GM12878 (cell line): ENCODE results near the gene SOWAHC. TPM values are rescaled to one million over a fixed set of nuclear protein-coding genes. Genes with fewer than 3 reads are reported as not detected.
A peak's percentile ranks its signal among the peaks of the same experiment; 100 is the strongest.

Experiments
- ATAC-seq: fragments of 200-7000 bp; cut with Tn5 transposase; 3 replicates; pipeline ENCODE4 v1.9.1; 2020; ENCODE audit warnings: mild to moderate bottlenecking, moderate library complexity
- Bru-seq: library from RNA; stranded (reverse); fragments of 400-500 nt; gene quantifications from one replicate; lab custom pipeline; 2021; lab: Mats Ljungman, UMichigan
- BruChase-seq, 2 experiments: library from RNA; stranded (reverse); fragments of 400-500 nt; gene quantifications; one replicate each; lab custom pipeline; 2021; lab: Mats Ljungman, UMichigan
- BruUV-seq: library from RNA; stranded (reverse); fragments of 400-500 nt; replicated peaks from 2 replicates; lab custom pipeline; 2021; lab: Mats Ljungman, UMichigan
- CTCF ChIA-PET: fragments of 300-600 bp; sonication (Branson Sonifier 250); formaldehyde crosslinking; extraction: SDS; loops from one replicate; lab custom pipeline; 2021; ENCODE audit warnings: inconsistent platforms; lab: Yijun Ruan, JAX
- POLR2A ChIA-PET: fragments of 350-600 bp; formaldehyde crosslinking; extraction: SDS; loops from one replicate; lab custom pipeline; 2021; ENCODE audit warnings: inconsistent platforms; lab: Charles Lee
- RAD21 ChIA-PET: fragments of 300-600 bp; sonication (Branson Sonifier 250); formaldehyde crosslinking; loops from one replicate; lab custom pipeline; 2023; ENCODE audit warnings: antibody characterized with exemption; ENCODE audit not compliant: unreplicated experiment; lab: Charles Lee
- SMC1A ChIA-PET: fragments of 300-600 bp; sonication (Branson Sonifier 250); formaldehyde crosslinking; loops from one replicate; lab custom pipeline; 2023; ENCODE audit not compliant: unreplicated experiment, uncharacterized antibody; lab: Charles Lee
- DNase-seq: peaks from one replicate; pipeline ENCODE4 v3.0.0-alpha.2; 2011; ENCODE audit warnings: low read depth, low spot score
- FAIRE-seq: peaks from 3 replicates; lab custom pipeline; 2011; peaks lifted over from hg19 to GRCh38; lab: Jason Lieb, UNC
- H2AFZ ChIP-seq: 2 replicates; pipeline ENCODE4 v1.6.0; 2011; ENCODE audit warnings: low read depth, low read length, control low read depth; ENCODE audit not compliant: control insufficient read depth
- H3K27ac ChIP-seq: 2 replicates; pipeline ENCODE4 v1.5.1; 2011; ENCODE audit warnings: control low read depth; ENCODE audit not compliant: control insufficient read depth, insufficient read depth
- H3K27me3 ChIP-seq, 2 experiments: replicated peaks in 1 of 2; 2 replicates each; pipeline versions ENCODE4 v1.6.0 to v1.6.1; 2011; ENCODE audit warnings: low read length in 1 of 2; ENCODE audit not compliant: control insufficient read depth in 2 of 2, insufficient read depth in 2 of 2
- H3K36me3 ChIP-seq, 2 experiments: 2 replicates each; pipeline ENCODE4 v1.5.1; 2011; ENCODE audit warnings: low read length in 1 of 2; ENCODE audit not compliant: control insufficient read depth in 2 of 2, insufficient read depth in 2 of 2
- H3K4me1 ChIP-seq: 2 replicates; pipeline ENCODE4 v1.6.1; 2011; ENCODE audit warnings: mild to moderate bottlenecking, low read length, moderate library complexity, mixed read lengths; ENCODE audit not compliant: control insufficient read depth, insufficient read depth
- H3K4me2 ChIP-seq: 2 replicates; pipeline ENCODE4 v1.6.0; 2011; ENCODE audit warnings: control low read depth; ENCODE audit not compliant: control insufficient read depth, insufficient read depth
- H3K4me3 ChIP-seq: fragments of 200-600 bp; sonication (generic); 2 replicates; pipeline ENCODE4 v1.5.1; 2016
- H3K79me2 ChIP-seq: 2 replicates; pipeline ENCODE4 v1.6.0; 2011; ENCODE audit warnings: low read length; ENCODE audit not compliant: control insufficient read depth, insufficient read depth
- H3K9ac ChIP-seq: 2 replicates; pipeline ENCODE4 v1.8.0; 2011; ENCODE audit warnings: low read length, control low read depth, mixed read lengths; ENCODE audit not compliant: control insufficient read depth, insufficient read depth
- H3K9me3 ChIP-seq: replicated peaks from 3 replicates; pipeline ENCODE4 v1.5.1; 2011; ENCODE audit warnings: mild to moderate bottlenecking, low read length; ENCODE audit not compliant: control insufficient read depth, insufficient read depth
- H4K20me1 ChIP-seq: 2 replicates; pipeline ENCODE4 v1.6.0; 2011; ENCODE audit not compliant: control insufficient read depth, insufficient read depth
- ETV6 ChIP-seq, 2 experiments: fragments of 450-650 bp in 1 of 2; IDR thresholded peaks in 1 of 2; conservative IDR thresholded peaks in 1 of 2; 2 replicates each; pipeline ENCODE4 v1.6.1; 2014; ENCODE audit warnings: antibody characterized with exemption in 1 of 2, borderline replicate concordance in 1 of 2, low read depth in 1 of 2, mild to moderate bottlenecking in 1 of 2, moderate library complexity in 1 of 2
- EZH2 ChIP-seq: IDR thresholded peaks from 2 replicates; pipeline ENCODE4 v1.6.1; 2012; ENCODE audit warnings: low read depth, mild to moderate bottlenecking, control low read depth, inconsistent platforms, low read length, borderline replicate concordance; ENCODE audit not compliant: control insufficient read depth
- HSF1 ChIP-seq: fragments of 150-350 bp; IDR thresholded peaks from 2 replicates; pipeline ENCODE4 v1.6.1; 2014; ENCODE audit warnings: mild to moderate bottlenecking, low read depth, low read length
- KDM1A ChIP-seq: fragments of 200-600 bp; sonication (generic); IDR thresholded peaks from 2 replicates; pipeline ENCODE4 v1.6.1; 2016; ENCODE audit warnings: borderline replicate concordance
- MAX ChIP-seq: IDR thresholded peaks from 2 replicates; pipeline ENCODE4 v1.6.1; 2012; ENCODE audit warnings: low read depth, low read length, improper control_type of control experiment
- MEF2B ChIP-seq: fragments of 450-650 bp; IDR thresholded peaks from 2 replicates; pipeline ENCODE4 v1.6.1; 2018; ENCODE audit warnings: mild to moderate bottlenecking, moderate library complexity; ENCODE audit not compliant: partially characterized antibody, poor library complexity, severe bottlenecking
- RAD21 ChIP-seq: IDR thresholded peaks from 2 replicates; pipeline ENCODE4 v1.6.1; 2011; ENCODE audit warnings: mild to moderate bottlenecking, low read depth, low read length, moderate library complexity; ENCODE audit not compliant: insufficient read depth
- RAD51 ChIP-seq: fragments of 450-650 bp; IDR thresholded peaks from 2 replicates; pipeline ENCODE4 v1.6.1; 2016; ENCODE audit warnings: moderate library complexity, mild to moderate bottlenecking, inconsistent platforms
- SMAD5 ChIP-seq: IDR thresholded peaks from 2 replicates; pipeline ENCODE4 v1.6.1; 2016; ENCODE audit warnings: antibody characterized with exemption, low read depth
- SP1 ChIP-seq: IDR thresholded peaks from one replicate; pipeline ENCODE4 v1.6.1; 2011; ENCODE audit warnings: low read depth, low read length
- USF1 ChIP-seq: IDR thresholded peaks from 2 replicates; pipeline ENCODE4 v1.6.1; 2011; ENCODE audit warnings: borderline replicate concordance, low read depth, mild to moderate bottlenecking, moderate library complexity, mixed read lengths, low read length; ENCODE audit not compliant: insufficient read depth; ENCODE audit errors: extremely low read length
- WGBS: methylation state at CpG from one replicate; pipeline ENCODE4 v1.1.6; 2016; ENCODE audit warnings: low lambda C conversion rate; ENCODE audit not compliant: insufficient replicate concordance, insufficient coverage; ENCODE audit errors: missing lambda C conversion rate; 5-methylcytosine and 5-hydroxymethylcytosine counted together
- in situ Hi-C: fragments of 300-500 bp; cut with MboI; formaldehyde crosslinking; loops from 9 replicates; pipeline ENCODE4 v1.14.3; 2018; ENCODE audit warnings: mixed read lengths
- intact Hi-C: fragments of 100-400 bp; cut with micrococcal nuclease; formaldehyde crosslinking; loops from one replicate; pipeline ENCODE4 v1.14.2; 2022; ENCODE audit not compliant: unreplicated experiment
- long read RNA-seq, 2 experiments: library from polyadenylated mRNA; unstranded; transcript quantifications; one replicate each; pipeline ENCODE4 v2.0.0, GENCODE V29; 2019 to 2020
- polyA minus RNA-seq, 3 experiments: library from RNA; depleted of rRNA, polyadenylated mRNA; stranded (reverse); fragments of >200 nt; gene quantifications; 2 replicates each; pipeline ENCODE4 v1.2.3, GENCODE V29; 2011
- polyA plus RNA-seq, 11 experiments: library from polyadenylated mRNA; depleted of rRNA in 4 of 11; unstranded in 6 of 11; stranded (reverse) in 5 of 11; fragments of >200 nt; fragmentation: Nextera tagmentation in 4 of 11; fragmentation: Illumina TruSeq in 1 of 11; extraction: Ambion mirVana in 4 of 11; extraction: Trizol in 1 of 11; gene quantifications; 1 replicate in 1 of 11; 2 replicates in 10 of 11; pipeline versions ENCODE4 v1.2.1 to v1.2.3, GENCODE V29; 2011 to 2016; ENCODE audit warnings: inconsistent platforms in 2 of 11, missing spikeins in 2 of 11, low read depth in 1 of 11
- total RNA-seq, 4 experiments: library from RNA; depleted of rRNA in 3 of 4; stranded (reverse); fragments of >200 nt in 3 of 4; fragmentation: Illumina TruSeq in 1 of 4; extraction: Trizol in 1 of 4; gene quantifications; 2 replicates each; pipeline versions ENCODE4 v1.2.1 to v1.2.3, GENCODE V29; 2013 to 2021

The SOWAHC gene
- total RNA-seq (2013; cell fraction: nucleolus; rRNA removed): 1.9 and 3.1 TPM in 2 replicates
- total RNA-seq (2014; rRNA removed): 2.2 and 2.6 TPM in 2 replicates
- 2.0 and 2.2 TPM in 2 replicates for total RNA-seq (2014; rRNA removed; fragmentation: Illumina TruSeq; extraction: Trizol)
- total RNA-seq (2021): 2.0 and 2.6 TPM in 2 replicates
- polyA plus RNA-seq (2011; ENCODE audit: low read depth): 0.49 TPM
- polyA plus RNA-seq (2011; rRNA removed): 0.48 and 0.61 TPM in 2 replicates
- polyA plus RNA-seq (2011; cell fraction: cytosol; rRNA removed): 0.18 and 0.23 TPM in 2 replicates
- 0.51 and 0.89 TPM in 2 replicates for polyA plus RNA-seq (2011; cell fraction: nucleus; rRNA removed)
- 1.2 and 1.5 TPM in 2 replicates for polyA plus RNA-seq (2012)
- 1.9 and 2.1 TPM in 2 replicates for polyA plus RNA-seq (2014; fragmentation: Illumina TruSeq; extraction: Trizol)
- 1 to 10 TPM; 1.0 to 1.1 TPM for polyA plus RNA-seq (2014; fragmentation: Nextera tagmentation; extraction: Ambion mirVana)
- polyA plus RNA-seq (2014; rRNA removed): 1.9 and 2.2 TPM in 2 replicates
- polyA plus RNA-seq (2016; fragmentation: Nextera tagmentation; extraction: Ambion mirVana): 1 to 10 TPM; 1.6 TPM
- 0.07 and 0.36 TPM in 2 replicates for polyA minus RNA-seq (2011; rRNA and poly(A)+ RNA removed)
- 0.21 TPM in 1 of 2 replicates, not detected in the other for polyA minus RNA-seq (2011; cell fraction: cytosol; rRNA and poly(A)+ RNA removed)
- polyA minus RNA-seq (2011; cell fraction: nucleus; rRNA and poly(A)+ RNA removed): 0.24 and 0.57 TPM in 2 replicates
- percentile 66 among the genes with signal in this experiment for Bru-seq, nascent RNA
- percentile 63 among the genes with signal in this experiment for BruChase-seq, experiment 1, labeled RNA remaining after a 6-hour chase
- percentile 76 among the genes with signal in this experiment for BruChase-seq, experiment 2, labeled RNA remaining after a 2-hour chase
- long read RNA-seq, experiment 1: 0 reads
- long read RNA-seq, experiment 2, full-length matches to known transcripts: 1 of 1 reads
- long read RNA-seq, experiment 2, partial matches to known transcripts: 0 of 1 reads
- long read RNA-seq, experiment 2, other reads (novel, unspliced or antisense): 0 of 1 reads

GRCh38 chr2:109613922-109614714 is at the start of gene SOWAHC, which contains the start of gene SEPTIN10:
SOWAHC (plus strand) TSS chr2:109614364; CDS start chr2:109614490, 126 bp downstream.
SEPTIN10 (minus strand) TSS chr2:109613966; CDS start chr2:109613827, 139 bp downstream.
- H3K9me3 ChIP-seq: peaks cover 3% of the 10 kb centered on the region; the same call in 2 of the 3 replicates
- H3K27me3 ChIP-seq: no peaks in the 10 kb centered on the region
- intact Hi-C loops: loop anchor here (1.0 to 5.0 kb wide), 3 partner anchors 24 to 121 kb away; no protein-coding TSS in a partner anchor
- peak; percentile 57 for DNase-seq
- in situ Hi-C loops: no loop called here
- FAIRE-seq: no peak
- peak within 1 kb of the TSS; percentile 65 for H2AFZ ChIP-seq
- peak within 1 kb of the TSS; percentile 76 for H3K9ac ChIP-seq
- ATAC-seq: peak; percentile 88
- ChIA-PET SMC1A (interaction anchor here (0.6 to 1.9 kb wide), 5 partner anchors 11 to 68 kb away, joined by 3 to 6 read pairs (median 4); no protein-coding TSS in a partner anchor), CTCF (interaction anchor here (0.8 to 10.3 kb wide), 6 partner anchors 24 to 101 kb away, joined by 3 to 139 read pairs (median 4); no protein-coding TSS in a partner anchor), POLR2A (interaction anchor here (0.7 to 1.6 kb wide), 3 partner anchors 13 to 411 kb away, joined by 4 to 7 read pairs (median 5); no protein-coding TSS in a partner anchor), RAD21 (interaction anchor here (1.0 to 11.1 kb wide), 6 partner anchors 9 to 100 kb away, joined by 3 to 110 read pairs (median 4); no protein-coding TSS in a partner anchor)
- H3K4me3 ChIP-seq: peak within 1 kb of the TSS; percentile 62
- no peaks in the 10 kb centered on the region for H3K36me3 ChIP-seq
- 77% methylated on average over 44 of the region's 104 CpGs for WGBS
- BruUV-seq: no TSS peak
- no peaks in the 10 kb centered on the region for H3K4me1 ChIP-seq
- H3K79me2 ChIP-seq: peaks cover 36% of the 10 kb centered on the region
- H3K27ac ChIP-seq: peak within 1 kb of the TSS; percentile 70
- peak within 1 kb of the TSS; percentile 63; the same call in 1 of the 2 replicates for H3K4me2 ChIP-seq
- no peaks in the 10 kb centered on the region for H4K20me1 ChIP-seq
- TF ChIP-seq RAD21: no peak
- TF ChIP-seq USF1: no peak
- no peak for TF ChIP-seq MEF2B
- TF ChIP-seq RAD51: no peak
- TF ChIP-seq MAX: no peak; the same call in 1 of the 2 replicates
- TF ChIP-seq EZH2: no peak
- TF ChIP-seq SMAD5: no peak
- no peak for TF ChIP-seq ETV6 (conservative IDR thresholded peaks at IDR 0.05 in 1 of 2, IDR thresholded peaks at IDR 0.05 in 1 of 2; ENCODE audit: borderline replicate concordance in 1 of 2, low read depth in 1 of 2)
- no peak for TF ChIP-seq HSF1
- peak; percentile 82 for TF ChIP-seq SP1
- TF ChIP-seq KDM1A: no peak
